PFSK-1 (cell line): ENCODE measurements around the gene TMEM272.

Experiments
- FOXP2 ChIP-seq: optimal IDR thresholded peaks from 2 replicates; pipeline ENCODE3; 2011; ENCODE audit warnings: borderline replicate concordance, control low read depth, inconsistent platforms; ENCODE audit not compliant: insufficient read depth; ENCODE audit errors: extremely low read length, extremely low read depth
- POLR2AphosphoS5 ChIP-seq: IDR thresholded peaks from 2 replicates; pipeline ENCODE4 v1.6.1; 2012; ENCODE audit warnings: low read depth, mild to moderate bottlenecking, control low read depth, low read length, moderate library complexity
- SIN3A ChIP-seq: IDR thresholded peaks from 2 replicates; pipeline ENCODE4 v1.6.1; 2012; ENCODE audit warnings: mild to moderate bottlenecking, low read length, moderate library complexity, borderline replicate concordance; ENCODE audit not compliant: insufficient read depth
- TAF1 ChIP-seq: IDR thresholded peaks from 2 replicates; pipeline ENCODE4 v1.6.1; 2012; ENCODE audit warnings: low read length, control low read depth, borderline replicate concordance; ENCODE audit not compliant: insufficient read depth
- TF ChIP-seq, protein P1 (sequence below), 2 experiments: IDR thresholded peaks; 2 replicates each; pipeline versions ENCODE4 v1.6.1 to v1.8.0; 2011 to 2012; ENCODE audit warnings: low read depth in 2 of 2, low read length in 2 of 2, control low read depth in 1 of 2, inconsistent platforms in 1 of 2, mild to moderate bottlenecking in 1 of 2, moderate library complexity in 1 of 2; ENCODE audit not compliant: insufficient read depth in 1 of 2

DNA sequence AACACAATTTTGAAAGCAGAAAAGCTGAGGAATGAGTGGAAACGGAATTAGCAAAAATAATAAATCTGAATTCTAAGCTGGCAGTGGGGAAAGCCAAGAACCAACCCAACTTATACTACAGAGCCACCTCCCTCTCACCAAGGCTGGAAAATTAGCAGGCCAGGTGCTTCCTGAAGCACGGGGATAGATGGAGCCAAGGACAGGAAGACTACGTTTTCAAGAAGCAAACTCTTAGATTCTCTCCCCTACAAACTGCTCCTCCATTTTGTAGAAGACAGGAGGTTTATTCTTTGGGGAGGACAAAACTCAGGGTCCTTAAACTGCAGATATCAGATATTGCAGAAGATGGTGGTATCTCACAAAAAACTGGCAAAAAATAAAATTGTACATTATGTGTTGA is 25.6 kb upstream of the TMEM272 start:
- TF ChIP-seq TAF1, result no peak
- TF ChIP-seq, protein P1, sequence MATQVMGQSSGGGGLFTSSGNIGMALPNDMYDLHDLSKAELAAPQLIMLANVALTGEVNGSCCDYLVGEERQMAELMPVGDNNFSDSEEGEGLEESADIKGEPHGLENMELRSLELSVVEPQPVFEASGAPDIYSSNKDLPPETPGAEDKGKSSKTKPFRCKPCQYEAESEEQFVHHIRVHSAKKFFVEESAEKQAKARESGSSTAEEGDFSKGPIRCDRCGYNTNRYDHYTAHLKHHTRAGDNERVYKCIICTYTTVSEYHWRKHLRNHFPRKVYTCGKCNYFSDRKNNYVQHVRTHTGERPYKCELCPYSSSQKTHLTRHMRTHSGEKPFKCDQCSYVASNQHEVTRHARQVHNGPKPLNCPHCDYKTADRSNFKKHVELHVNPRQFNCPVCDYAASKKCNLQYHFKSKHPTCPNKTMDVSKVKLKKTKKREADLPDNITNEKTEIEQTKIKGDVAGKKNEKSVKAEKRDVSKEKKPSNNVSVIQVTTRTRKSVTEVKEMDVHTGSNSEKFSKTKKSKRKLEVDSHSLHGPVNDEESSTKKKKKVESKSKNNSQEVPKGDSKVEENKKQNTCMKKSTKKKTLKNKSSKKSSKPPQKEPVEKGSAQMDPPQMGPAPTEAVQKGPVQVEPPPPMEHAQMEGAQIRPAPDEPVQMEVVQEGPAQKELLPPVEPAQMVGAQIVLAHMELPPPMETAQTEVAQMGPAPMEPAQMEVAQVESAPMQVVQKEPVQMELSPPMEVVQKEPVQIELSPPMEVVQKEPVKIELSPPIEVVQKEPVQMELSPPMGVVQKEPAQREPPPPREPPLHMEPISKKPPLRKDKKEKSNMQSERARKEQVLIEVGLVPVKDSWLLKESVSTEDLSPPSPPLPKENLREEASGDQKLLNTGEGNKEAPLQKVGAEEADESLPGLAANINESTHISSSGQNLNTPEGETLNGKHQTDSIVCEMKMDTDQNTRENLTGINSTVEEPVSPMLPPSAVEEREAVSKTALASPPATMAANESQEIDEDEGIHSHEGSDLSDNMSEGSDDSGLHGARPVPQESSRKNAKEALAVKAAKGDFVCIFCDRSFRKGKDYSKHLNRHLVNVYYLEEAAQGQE (IDR thresholded peaks at IDR 0.05; ENCODE audit: insufficient read depth in 1 of 2, low read depth in 2 of 2, low read length in 2 of 2), result no peak
- TF ChIP-seq POLR2AphosphoS5, result no peak
- TF ChIP-seq FOXP2, result no peak
- TF ChIP-seq SIN3A, result no peak
